AG10803 (cell line): ENCODE results near the gene RBBP8NL.

Experiments
- DNase-seq: peaks from one replicate; pipeline ENCODE4 v3.0.0; 2010; ENCODE audit warnings: low read depth
- H3K4me3 ChIP-seq: 2 replicates; pipeline ENCODE4 v1.5.1; 2011; ENCODE audit warnings: mild to moderate bottlenecking, low read length, control low read depth
- TF ChIP-seq, protein P1 (sequence below): conservative IDR thresholded peaks from 2 replicates; pipeline ENCODE4 v1.5.1; 2011; ENCODE audit warnings: mild to moderate bottlenecking, low read length, control low read depth, inconsistent platforms

The RBBP8NL gene

DNA sequence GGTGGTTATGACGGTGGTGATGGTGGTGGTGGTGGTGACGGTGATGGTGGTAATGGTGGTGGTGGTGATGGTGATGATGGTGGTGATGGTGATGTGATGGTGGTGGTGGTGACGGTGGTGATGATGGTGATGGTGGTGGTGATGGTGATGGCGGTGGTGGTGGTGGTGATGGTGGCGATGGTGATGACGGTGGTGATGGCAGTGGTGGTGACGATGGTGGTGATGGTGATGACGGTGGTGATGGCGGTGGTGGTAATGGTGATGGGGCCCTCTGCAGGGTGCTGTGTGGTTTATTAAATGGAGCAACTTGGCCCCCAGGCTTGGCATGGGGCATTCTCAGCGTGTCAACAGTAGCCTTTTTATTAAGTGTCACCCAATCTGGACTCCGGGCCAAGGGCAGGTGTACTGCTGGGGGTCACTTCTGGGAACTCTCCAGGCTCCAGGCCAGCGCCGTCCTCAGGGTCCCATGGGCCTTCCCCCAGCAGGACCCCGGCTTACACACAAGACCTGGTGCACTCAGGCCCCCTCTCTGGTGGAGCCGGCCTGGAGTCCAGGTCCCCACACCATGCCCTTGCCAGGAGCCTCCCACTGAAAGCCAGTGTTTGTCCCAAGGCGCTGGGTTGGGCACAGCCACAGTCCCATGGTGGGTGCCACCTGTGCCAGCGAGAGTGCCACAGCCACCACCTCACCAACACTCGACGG lies 29.1 kb downstream of the RBBP8NL start:
- no peak for DNase-seq
- no peak overlapping the region for H3K4me3 ChIP-seq
- TF ChIP-seq, protein P1, sequence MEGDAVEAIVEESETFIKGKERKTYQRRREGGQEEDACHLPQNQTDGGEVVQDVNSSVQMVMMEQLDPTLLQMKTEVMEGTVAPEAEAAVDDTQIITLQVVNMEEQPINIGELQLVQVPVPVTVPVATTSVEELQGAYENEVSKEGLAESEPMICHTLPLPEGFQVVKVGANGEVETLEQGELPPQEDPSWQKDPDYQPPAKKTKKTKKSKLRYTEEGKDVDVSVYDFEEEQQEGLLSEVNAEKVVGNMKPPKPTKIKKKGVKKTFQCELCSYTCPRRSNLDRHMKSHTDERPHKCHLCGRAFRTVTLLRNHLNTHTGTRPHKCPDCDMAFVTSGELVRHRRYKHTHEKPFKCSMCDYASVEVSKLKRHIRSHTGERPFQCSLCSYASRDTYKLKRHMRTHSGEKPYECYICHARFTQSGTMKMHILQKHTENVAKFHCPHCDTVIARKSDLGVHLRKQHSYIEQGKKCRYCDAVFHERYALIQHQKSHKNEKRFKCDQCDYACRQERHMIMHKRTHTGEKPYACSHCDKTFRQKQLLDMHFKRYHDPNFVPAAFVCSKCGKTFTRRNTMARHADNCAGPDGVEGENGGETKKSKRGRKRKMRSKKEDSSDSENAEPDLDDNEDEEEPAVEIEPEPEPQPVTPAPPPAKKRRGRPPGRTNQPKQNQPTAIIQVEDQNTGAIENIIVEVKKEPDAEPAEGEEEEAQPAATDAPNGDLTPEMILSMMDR = no peak

DNA sequence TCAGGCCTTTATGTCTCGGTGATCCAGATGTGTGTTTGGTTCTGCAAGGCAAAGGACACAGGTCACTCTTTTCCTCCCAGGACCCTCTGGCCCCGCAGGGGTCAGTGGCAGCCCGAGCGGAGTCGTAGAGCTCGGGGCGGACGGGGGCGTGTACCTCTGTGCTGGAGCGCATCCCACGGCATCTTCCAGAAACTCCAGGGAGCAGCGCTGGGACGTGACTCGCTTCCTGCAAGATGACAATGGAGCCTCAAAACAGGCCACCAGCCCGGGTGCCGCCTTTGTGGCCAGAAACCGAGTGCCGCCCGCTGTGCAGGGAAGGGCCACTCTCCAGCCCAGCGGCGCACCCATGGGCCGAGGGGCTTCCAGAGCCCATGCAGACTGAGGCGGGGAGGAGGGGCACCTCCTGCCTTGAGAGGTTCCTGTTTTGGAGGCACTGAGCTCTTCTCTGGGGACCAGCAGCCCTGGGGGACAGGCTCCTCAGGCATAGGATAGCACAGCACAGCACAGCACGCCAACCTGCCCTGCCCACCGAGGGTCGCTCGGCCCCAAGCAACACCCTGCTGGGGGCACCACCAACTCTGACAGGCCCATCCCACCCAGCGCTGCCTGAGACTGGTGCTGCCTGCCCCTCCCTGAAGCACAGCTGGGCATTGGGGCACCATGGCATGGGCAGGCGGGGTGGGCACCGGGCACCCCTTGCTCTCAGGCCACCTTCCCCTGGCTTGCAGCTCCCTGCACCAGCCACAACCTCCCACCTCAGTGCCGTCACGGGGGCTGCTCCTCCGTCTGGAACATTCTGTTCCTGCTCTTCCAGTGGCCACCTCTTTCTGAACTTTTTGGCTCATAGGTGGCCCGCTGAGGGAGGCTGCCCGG lies 30.7 kb downstream of the RBBP8NL start:
- DNase-seq = no peak
- TF ChIP-seq, protein P1 = no peak
- H3K4me3 ChIP-seq = no peak overlapping the region

DNA sequence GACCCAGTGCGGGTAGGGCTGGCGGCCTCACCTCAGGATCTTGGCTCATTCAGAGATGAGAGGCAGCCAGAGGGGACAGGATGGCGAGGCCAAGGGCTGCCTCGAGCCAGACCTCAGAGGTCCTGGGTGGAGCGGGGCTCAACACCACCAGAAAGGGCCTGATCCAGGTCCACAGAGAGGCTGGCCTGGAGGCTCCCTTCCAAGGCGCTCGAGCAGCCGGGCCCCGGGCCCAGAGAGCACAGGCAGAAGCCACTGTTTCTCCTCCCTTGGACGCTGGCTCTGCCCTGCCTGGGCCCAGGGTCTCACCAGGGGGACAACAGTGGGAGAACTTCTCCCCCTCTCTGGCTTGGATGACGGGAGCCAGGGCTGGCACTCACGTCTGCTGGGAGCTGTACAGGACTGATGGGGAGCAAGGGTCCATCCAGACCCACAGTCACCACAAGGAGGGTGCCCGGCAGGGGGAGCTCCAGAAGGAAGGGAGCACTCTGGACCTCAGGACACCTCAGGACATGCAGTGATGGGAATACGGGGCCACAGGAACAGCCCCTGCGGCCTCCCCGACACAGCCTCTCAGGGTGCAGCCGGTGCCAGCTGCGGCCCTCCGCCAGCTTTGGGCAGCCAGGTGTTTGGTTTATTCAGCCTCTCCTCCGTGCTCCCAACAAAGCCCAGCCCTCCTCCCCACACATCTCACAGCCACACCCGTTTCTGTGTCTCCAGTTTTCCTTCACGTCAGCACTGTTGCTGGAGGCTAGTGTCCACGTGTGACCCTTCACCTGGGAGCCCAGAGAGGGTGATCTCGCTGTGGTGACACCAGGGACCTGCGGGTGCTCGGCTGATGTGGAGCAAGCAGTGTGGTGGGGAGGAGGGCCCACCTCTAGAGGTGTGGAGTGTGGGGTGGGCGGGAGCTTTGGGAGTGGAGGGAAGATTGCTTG lies 31.8 kb downstream of the RBBP8NL start:
- TF ChIP-seq, protein P1 = no peak; the same call in 1 of the 2 replicates
- no peak for DNase-seq
- H3K4me3 ChIP-seq = no peak overlapping the region

DNA sequence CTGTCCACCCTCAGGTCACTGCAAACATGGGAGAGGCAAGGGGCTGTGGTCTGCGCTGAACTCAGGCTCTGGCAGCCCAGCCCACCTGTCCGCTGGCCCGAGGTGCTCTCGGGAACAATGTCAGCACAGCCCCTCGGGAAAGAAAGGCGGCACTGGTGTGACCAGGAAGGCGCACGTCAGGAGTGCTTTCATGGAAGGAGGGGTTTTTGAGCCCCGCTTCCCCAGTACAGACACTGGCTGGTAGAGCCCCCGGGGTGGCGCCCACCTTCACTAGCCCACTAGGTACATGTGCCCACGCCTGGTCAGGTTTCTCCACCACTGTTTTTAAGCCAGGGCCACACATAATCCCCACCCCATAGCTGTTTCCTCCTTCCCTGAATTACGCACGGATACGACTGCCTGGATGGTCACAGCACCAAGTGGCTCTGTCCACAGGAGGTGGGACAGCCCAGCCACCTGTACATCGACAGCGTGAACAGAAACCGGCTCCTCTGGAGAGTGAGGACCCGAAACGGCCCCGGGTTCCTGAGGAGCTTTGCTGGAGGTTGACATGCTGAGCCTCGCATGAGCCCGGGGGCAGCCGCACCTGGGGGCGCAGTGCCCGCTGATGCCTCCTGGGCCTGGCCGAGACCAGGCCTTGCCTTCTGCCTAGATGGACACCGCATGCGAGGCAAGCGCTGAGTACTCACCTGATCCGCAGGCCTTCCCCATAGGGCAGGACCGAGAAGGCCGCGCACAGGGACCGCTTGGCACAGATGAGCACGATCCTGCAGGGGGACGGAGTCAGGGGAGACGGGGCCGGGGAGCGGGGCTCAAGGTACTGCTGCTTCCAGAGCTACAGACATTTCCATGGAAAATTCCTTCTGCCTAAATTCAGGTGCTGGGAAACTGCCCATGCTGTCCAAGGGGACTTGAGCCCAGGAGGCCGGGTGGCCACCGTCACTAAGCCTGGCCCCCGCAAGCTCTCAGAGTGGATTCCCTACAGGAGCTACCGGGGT lies 32.8 kb downstream of the RBBP8NL start:
- H3K4me3 ChIP-seq = no peak overlapping the region
- TF ChIP-seq, protein P1 = no peak
- no peak for DNase-seq

DNA sequence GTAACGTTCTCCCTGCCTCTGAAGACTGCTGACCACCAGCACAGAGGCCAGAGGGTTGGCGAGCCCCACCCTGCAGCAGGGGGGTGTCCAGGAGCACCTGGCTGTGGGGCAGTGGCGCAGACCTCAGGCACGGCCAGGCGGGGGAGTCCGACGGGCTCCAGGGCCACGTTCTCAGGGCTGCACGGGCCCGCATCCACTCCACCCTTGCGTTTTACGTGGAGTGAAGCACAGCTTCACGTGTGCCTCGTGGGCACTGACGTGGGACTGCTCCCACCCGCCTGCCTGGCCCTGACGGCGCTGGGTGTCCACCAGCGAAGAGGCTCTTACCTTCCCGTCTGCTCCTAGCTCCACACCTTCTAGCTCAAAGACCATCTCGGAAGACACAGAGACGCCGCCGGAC lies 33.5 kb downstream of the RBBP8NL start:
- DNase-seq = no peak
- no peak overlapping the region for H3K4me3 ChIP-seq
- TF ChIP-seq, protein P1 = no peak

DNA sequence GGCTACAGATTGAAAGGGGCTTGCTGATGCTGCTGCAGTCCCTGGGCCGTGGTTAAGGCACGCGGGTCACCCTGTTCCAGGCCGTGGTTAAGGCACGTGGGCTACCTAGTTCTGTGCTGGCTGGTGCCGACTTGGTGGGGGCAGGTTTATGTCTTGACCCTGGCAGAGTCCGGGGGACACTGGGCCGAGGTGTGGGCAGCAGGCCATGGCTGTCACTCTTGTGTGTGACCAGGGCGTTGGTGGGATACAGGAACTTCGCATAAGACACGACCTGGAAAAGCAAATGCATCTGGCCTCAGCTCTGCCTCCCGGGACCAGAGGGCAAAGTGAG lies 34.0 kb downstream of the RBBP8NL start:
- no peak for DNase-seq
- no peak overlapping the region for H3K4me3 ChIP-seq
- TF ChIP-seq, protein P1 = no peak
